ENCODE results near the gene UQCR11.

UQCR11 gene

DNA sequence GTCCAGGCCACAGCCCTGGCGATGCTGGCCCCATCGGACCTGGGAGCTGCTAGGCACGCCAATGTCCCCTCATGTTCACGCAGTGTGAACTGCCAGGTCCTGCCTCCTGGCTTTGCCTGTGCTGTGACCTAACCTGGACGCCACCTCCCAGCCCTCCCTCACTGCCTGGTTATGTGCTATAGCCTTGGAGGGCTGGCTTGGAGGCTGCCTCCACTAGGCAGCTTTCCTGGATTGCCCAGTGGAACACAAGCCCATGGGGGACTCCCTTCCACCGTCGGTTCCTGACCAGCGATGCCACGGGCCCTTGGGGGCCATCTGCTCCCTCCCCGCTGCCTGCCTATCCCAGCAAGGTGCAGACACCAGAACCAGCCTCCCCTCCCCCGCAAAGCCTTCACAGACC lies 15.2 kb upstream of the UQCR11 start:
- DNase-seq (ENCODE audit: low spot score) (no peak), ATAC-seq (ENCODE audit: low read depth) (no peak)
- no peaks in the 10 kb centered on the region for H3K9me3 ChIP-seq (ENCODE audit: severe bottlenecking)
- H3K36me3 ChIP-seq (ENCODE audit: low read depth) = peaks cover 51% of the 10 kb centered on the region
- TF ChIP-seq, protein P1, sequence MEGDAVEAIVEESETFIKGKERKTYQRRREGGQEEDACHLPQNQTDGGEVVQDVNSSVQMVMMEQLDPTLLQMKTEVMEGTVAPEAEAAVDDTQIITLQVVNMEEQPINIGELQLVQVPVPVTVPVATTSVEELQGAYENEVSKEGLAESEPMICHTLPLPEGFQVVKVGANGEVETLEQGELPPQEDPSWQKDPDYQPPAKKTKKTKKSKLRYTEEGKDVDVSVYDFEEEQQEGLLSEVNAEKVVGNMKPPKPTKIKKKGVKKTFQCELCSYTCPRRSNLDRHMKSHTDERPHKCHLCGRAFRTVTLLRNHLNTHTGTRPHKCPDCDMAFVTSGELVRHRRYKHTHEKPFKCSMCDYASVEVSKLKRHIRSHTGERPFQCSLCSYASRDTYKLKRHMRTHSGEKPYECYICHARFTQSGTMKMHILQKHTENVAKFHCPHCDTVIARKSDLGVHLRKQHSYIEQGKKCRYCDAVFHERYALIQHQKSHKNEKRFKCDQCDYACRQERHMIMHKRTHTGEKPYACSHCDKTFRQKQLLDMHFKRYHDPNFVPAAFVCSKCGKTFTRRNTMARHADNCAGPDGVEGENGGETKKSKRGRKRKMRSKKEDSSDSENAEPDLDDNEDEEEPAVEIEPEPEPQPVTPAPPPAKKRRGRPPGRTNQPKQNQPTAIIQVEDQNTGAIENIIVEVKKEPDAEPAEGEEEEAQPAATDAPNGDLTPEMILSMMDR (IDR thresholded peaks at IDR 0.05; ENCODE audit: poor library complexity, severe bottlenecking) = no peak
- no peak overlapping the region for H3K27ac ChIP-seq (ENCODE audit: poor library complexity, severe bottlenecking)
- no peaks in the 10 kb centered on the region for H3K4me1 ChIP-seq (ENCODE audit: insufficient read depth, poor library complexity, severe bottlenecking)
- no peaks in the 10 kb centered on the region for H3K27me3 ChIP-seq (ENCODE audit: insufficient read depth, poor library complexity, severe bottlenecking)
- H3K4me3 ChIP-seq (ENCODE audit: severe bottlenecking) = no peak overlapping the region

DNA sequence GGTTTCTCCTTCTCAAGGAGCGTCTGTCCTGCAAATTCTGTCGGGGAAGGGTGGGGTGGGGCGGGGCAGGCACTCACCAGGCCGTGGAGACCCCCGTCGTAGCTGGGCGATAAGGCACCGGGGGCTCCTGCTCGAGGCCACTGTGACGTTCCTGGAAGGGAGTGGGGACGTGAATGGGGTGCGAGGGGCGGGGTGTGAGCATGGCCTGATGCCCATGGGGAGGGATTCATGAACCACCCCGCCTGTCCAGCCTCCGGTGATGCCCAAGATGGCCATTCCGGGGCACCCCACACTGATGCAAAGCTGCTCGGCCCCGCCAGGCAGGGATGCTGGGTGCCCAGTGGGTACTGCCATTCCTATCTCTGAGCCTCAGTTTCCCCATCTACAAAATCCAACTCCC lies 14.4 kb upstream of the UQCR11 start:
- ATAC-seq (ENCODE audit: low read depth) = no peak
- H3K27me3 ChIP-seq (ENCODE audit: insufficient read depth, poor library complexity, severe bottlenecking) = no peaks in the 10 kb centered on the region
- H3K4me1 ChIP-seq (ENCODE audit: insufficient read depth, poor library complexity, severe bottlenecking) = no peaks in the 10 kb centered on the region
- no peak overlapping the region for H3K27ac ChIP-seq (ENCODE audit: poor library complexity, severe bottlenecking)
- peaks cover 55% of the 10 kb centered on the region for H3K36me3 ChIP-seq (ENCODE audit: low read depth)
- peak; percentile 45 for DNase-seq (ENCODE audit: low spot score)
- no peak overlapping the region for H3K4me3 ChIP-seq (ENCODE audit: severe bottlenecking)
- TF ChIP-seq, protein P1 (IDR thresholded peaks at IDR 0.05; ENCODE audit: poor library complexity, severe bottlenecking) = no peak
- H3K9me3 ChIP-seq (ENCODE audit: severe bottlenecking) = no peaks in the 10 kb centered on the region

DNA sequence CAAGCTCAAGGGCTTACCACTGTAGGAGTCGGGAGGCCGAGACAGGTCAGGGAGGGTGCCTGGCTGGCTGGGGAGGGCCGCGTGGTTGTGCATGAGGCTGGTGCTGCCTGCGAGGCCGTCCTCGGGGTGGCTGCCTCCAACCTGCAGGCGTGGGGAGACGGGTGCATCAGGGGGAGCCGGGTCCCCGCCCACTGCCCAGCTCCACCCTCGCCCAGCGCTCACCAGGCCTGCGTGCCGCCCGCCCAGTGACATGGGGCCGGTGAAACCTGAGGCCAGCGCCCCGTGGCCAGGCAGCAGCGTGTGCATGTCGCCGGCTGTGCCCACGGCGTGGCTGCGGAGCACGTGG lies 13.8 kb upstream of the UQCR11 start:
- Histone ChIP-seq H3K4me3 (ENCODE audit: severe bottlenecking) (no peak overlapping the region), H3K9me3 (ENCODE audit: severe bottlenecking) (no peaks in the 10 kb centered on the region), H3K36me3 (ENCODE audit: low read depth) (peaks cover 55% of the 10 kb centered on the region), H3K27me3 (ENCODE audit: insufficient read depth, poor library complexity, severe bottlenecking) (no peaks in the 10 kb centered on the region), H3K4me1 (ENCODE audit: insufficient read depth, poor library complexity, severe bottlenecking) (no peaks in the 10 kb centered on the region), H3K27ac (ENCODE audit: poor library complexity, severe bottlenecking) (no peak overlapping the region)
- ATAC-seq (ENCODE audit: low read depth) = no peak
- TF ChIP-seq, protein P1 (IDR thresholded peaks at IDR 0.05; ENCODE audit: poor library complexity, severe bottlenecking) = no peak
- DNase-seq (ENCODE audit: low spot score) = peak; percentile 36

DNA sequence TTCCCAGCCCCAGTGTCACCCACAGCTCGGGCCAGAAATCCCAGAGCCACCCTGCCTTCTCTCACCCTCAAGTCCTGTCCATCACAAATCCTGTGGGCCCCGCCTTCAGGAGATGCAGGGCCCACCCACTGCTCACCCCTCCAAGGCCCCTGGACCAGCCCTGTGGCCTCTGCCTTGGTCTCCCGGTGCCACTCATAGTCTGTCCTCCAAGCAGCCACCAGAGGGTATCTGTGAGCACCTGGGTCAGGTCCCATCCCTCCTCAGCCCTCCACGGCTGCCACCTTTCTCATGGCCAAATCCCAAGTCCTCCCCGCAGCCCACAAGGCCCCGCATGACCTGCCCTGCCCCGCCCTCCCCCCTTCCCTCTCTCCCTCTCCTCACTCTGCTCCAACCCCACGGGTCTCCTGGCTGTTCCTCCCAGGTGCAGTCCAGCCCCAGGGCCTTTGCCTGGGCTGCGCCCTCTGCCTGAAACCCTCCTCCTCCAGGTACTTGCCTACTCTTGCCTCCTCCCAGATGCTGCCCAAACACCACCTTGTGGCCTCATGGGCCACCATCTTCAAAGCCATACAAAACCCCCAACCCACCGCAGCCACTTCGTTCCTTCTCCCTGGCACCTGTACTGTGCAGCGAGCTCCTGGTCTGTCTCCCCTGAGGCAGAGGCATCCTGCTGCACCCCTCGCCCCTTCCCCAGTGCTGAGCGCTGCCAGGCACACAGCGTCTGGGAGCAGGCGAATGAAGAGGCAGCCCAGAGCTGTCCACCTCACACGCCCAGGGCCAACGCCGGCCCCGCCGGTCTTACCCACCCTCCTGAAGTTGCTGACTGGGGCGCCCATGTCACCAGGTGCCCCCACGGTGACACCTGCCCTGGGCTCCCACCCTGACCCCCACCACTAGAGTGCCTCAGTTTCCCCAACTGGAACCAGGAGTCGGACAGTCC lies 13.2 kb upstream of the UQCR11 start:
- Histone ChIP-seq H3K9me3 (ENCODE audit: severe bottlenecking) (no peaks in the 10 kb centered on the region), H3K4me3 (ENCODE audit: severe bottlenecking) (no peak overlapping the region), H3K4me1 (ENCODE audit: insufficient read depth, poor library complexity, severe bottlenecking) (no peaks in the 10 kb centered on the region), H3K36me3 (ENCODE audit: low read depth) (peaks cover 49% of the 10 kb centered on the region), H3K27ac (ENCODE audit: poor library complexity, severe bottlenecking) (no peak overlapping the region), H3K27me3 (ENCODE audit: insufficient read depth, poor library complexity, severe bottlenecking) (no peaks in the 10 kb centered on the region)
- DNase-seq (ENCODE audit: low spot score) (peak; percentile 44), ATAC-seq (ENCODE audit: low read depth) (peak; percentile 68)
- TF ChIP-seq, protein P1 (IDR thresholded peaks at IDR 0.05; ENCODE audit: poor library complexity, severe bottlenecking) = peak; percentile 23

DNA sequence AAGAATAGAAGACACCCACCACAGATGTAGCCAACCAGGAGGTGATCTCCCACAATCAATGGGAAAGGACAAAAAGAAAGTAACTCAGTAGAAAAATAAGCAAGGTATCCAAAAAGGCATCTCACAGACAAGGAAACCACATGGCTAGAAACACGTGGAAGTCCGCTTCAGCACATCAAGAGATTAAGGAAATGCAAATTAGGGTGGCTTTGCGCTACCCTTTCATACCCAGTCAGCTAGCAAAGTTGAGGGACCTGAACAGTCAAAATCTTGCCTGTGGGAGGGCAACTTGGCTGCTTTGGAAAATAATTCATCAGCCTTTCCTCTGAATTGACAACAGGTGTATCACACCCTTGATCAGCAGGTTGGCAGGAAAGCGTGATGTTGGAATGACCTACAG lies 11.6 kb upstream of the UQCR11 start:
- no peaks in the 10 kb centered on the region for H3K4me1 ChIP-seq (ENCODE audit: insufficient read depth, poor library complexity, severe bottlenecking)
- H3K27me3 ChIP-seq (ENCODE audit: insufficient read depth, poor library complexity, severe bottlenecking) = no peaks in the 10 kb centered on the region
- no peak overlapping the region for H3K27ac ChIP-seq (ENCODE audit: poor library complexity, severe bottlenecking)
- H3K36me3 ChIP-seq (ENCODE audit: low read depth) = peaks cover 45% of the 10 kb centered on the region
- no peak overlapping the region for H3K4me3 ChIP-seq (ENCODE audit: severe bottlenecking)
- TF ChIP-seq, protein P1 (IDR thresholded peaks at IDR 0.05; ENCODE audit: poor library complexity, severe bottlenecking) = no peak
- ATAC-seq (ENCODE audit: low read depth) = no peak
- no peaks in the 10 kb centered on the region for H3K9me3 ChIP-seq (ENCODE audit: severe bottlenecking)
- DNase-seq (ENCODE audit: low spot score) = no peak
